DOHH2 (cell line): ENCODE results near the gene FTSJ3.

Source experiments
- CTCF ChIP-seq: fragments of 200-600 bp; sonication (generic); IDR thresholded peaks from one replicate; pipeline ENCODE4 v1.5.1; 2014; ENCODE audit warnings: antibody characterized with exemption, mild to moderate bottlenecking, low read depth, low read length; ENCODE audit not compliant: poor library complexity, severe bottlenecking
- EZH2phosphoT487 ChIP-seq: fragments of 200-600 bp; sonication (generic); IDR thresholded peaks from 2 replicates; pipeline ENCODE4 v1.6.1; 2017; ENCODE audit warnings: borderline replicate concordance, mild to moderate bottlenecking, antibody characterized with exemption, low read length, moderate library complexity, mixed read lengths

GRCh38 chr17:63836811-63837210, 9.3 kb upstream of the FTSJ3 start:
- TF ChIP-seq EZH2phosphoT487, result no peak
- no peak for TF ChIP-seq CTCF
